B cell (primary cell): ENCODE measurements around the gene MSL1. TPM values are rescaled to one million over a fixed set of nuclear protein-coding genes. Genes with fewer than 3 reads are reported as not detected.
"Not testable (repeated sequence)": the region's sequence is repeated elsewhere in the genome, so short reads cannot be mapped to it uniquely, and the experiment has no call there.

Source experiments
- ATAC-seq: fragments of 200-7000 bp; cut with Tn5 transposase; one replicate; pipeline ENCODE4 v1.10.0; 2021; ENCODE audit warnings: low read depth, mild to moderate bottlenecking, moderate number of reproducible peaks, moderate library complexity
- CTCF ChIA-PET: fragments of 350-600 bp; sonication (Branson Sonifier 250); formaldehyde crosslinking; loops from one replicate; lab custom pipeline; 2021; ENCODE audit warnings: antibody characterized with exemption, inconsistent platforms; lab: Charles Lee
- POLR2A ChIA-PET: fragments of 350-600 bp; sonication (Branson Sonifier 250); formaldehyde crosslinking; loops from one replicate; lab custom pipeline; 2021; ENCODE audit warnings: antibody characterized with exemption; lab: Charles Lee
- DNase-seq: peaks from one replicate; pipeline ENCODE4 v3.0.0; 2013
- H2AFZ ChIP-seq: 2 replicates; pipeline ENCODE4 v1.6.1; 2012; ENCODE audit warnings: mild to moderate bottlenecking, low read depth, low read length; ENCODE audit not compliant: insufficient read depth, poor library complexity, severe bottlenecking
- H3K27ac ChIP-seq, 2 donors: 1 replicate in 1 of 2; 2 replicates in 1 of 2; pipeline ENCODE4 v1.5.1; 2012 to 2013; ENCODE audit warnings: low read length in 2 of 2, mild to moderate bottlenecking in 2 of 2, moderate library complexity in 1 of 2
- H3K27me3 ChIP-seq, 4 experiments: fragments of 200-600 bp in 1 of 4; sonication (generic) in 1 of 4; replicated peaks in 1 of 4; 1 replicate in 2 of 4; 2 replicates in 2 of 4; pipeline versions ENCODE4 v1.6.1 to v1.7.0; 2013 to 2016; ENCODE audit warnings: low read length in 3 of 4, mild to moderate bottlenecking in 2 of 4, mixed read lengths in 1 of 4, moderate library complexity in 1 of 4; ENCODE audit not compliant: insufficient read depth in 4 of 4, control insufficient read depth in 3 of 4; ENCODE audit errors: control extremely low read depth in 1 of 4
- H3K36me3 ChIP-seq, 2 experiments: replicated peaks in 1 of 2; 1 replicate in 1 of 2; 2 replicates in 1 of 2; pipeline versions ENCODE4 v1.6.1 to v1.7.1; 2013; ENCODE audit warnings: low read length in 1 of 2; ENCODE audit not compliant: insufficient read depth in 2 of 2, control insufficient read depth in 1 of 2; ENCODE audit errors: control extremely low read depth in 1 of 2, extremely low read depth in 1 of 2
- H3K4me1 ChIP-seq, 2 donors: fragments of 200-600 bp in 1 of 2; sonication (generic) in 1 of 2; 1 replicate in 1 of 2; 2 replicates in 1 of 2; pipeline versions ENCODE4 v1.5.1 to v1.6.1; 2013 to 2017; ENCODE audit warnings: low read length in 2 of 2; ENCODE audit not compliant: control insufficient read depth in 2 of 2, insufficient read depth in 2 of 2
- H3K4me2 ChIP-seq: replicated peaks from 2 replicates; pipeline ENCODE3; 2012; ENCODE audit warnings: mild to moderate bottlenecking, low read depth, low read length; ENCODE audit not compliant: poor library complexity, severe bottlenecking
- H3K4me3 ChIP-seq, 5 experiments: fragments of 200-600 bp in 1 of 5; sonication (generic) in 1 of 5; 1 replicate in 3 of 5; 2 replicates in 2 of 5; pipeline versions ENCODE4 v1.5.1 to v1.7.0; 2011 to 2016; ENCODE audit warnings: low read length in 4 of 5, mild to moderate bottlenecking in 4 of 5, low read depth in 2 of 5, control low read depth in 1 of 5, moderate library complexity in 1 of 5; ENCODE audit not compliant: insufficient read depth in 1 of 5; ENCODE audit errors: control extremely low read depth in 1 of 5, extremely low read depth in 1 of 5
- H3K79me2 ChIP-seq: fragments of 200-600 bp; sonication (generic); one replicate; pipeline ENCODE4 v1.6.0; 2016; ENCODE audit warnings: low read length; ENCODE audit not compliant: control insufficient read depth, insufficient read depth
- H3K9ac ChIP-seq: fragments of 200-600 bp; sonication (generic); 2 replicates; pipeline ENCODE4 v1.6.1; 2017; ENCODE audit warnings: mild to moderate bottlenecking, low read length, moderate library complexity
- H3K9me3 ChIP-seq, 3 donors: one replicate each; pipeline versions ENCODE4 v1.6.1 to v1.7.1; 2013; ENCODE audit warnings: low read length in 2 of 3; ENCODE audit not compliant: control insufficient read depth in 2 of 3, insufficient read depth in 1 of 3; ENCODE audit errors: control extremely low read depth in 1 of 3
- H4K20me1 ChIP-seq: 2 replicates; pipeline ENCODE4 v1.6.0; 2012; ENCODE audit warnings: mild to moderate bottlenecking, low read length; ENCODE audit not compliant: insufficient read depth, control insufficient read depth, poor library complexity, severe bottlenecking
- H3K27ac Mint-ChIP-seq: one replicate; pipeline ENCODE4 v1.8.0; 2021; ENCODE audit warnings: mixed read lengths
- H3K27me3 Mint-ChIP-seq: one replicate; pipeline ENCODE4 v1.8.0; 2021; ENCODE audit warnings: mixed read lengths
- H3K4me1 Mint-ChIP-seq: one replicate; pipeline ENCODE4 v1.8.0; 2021; ENCODE audit warnings: mixed read lengths
- H3K4me3 Mint-ChIP-seq: one replicate; pipeline ENCODE4 v1.8.0; 2021; ENCODE audit warnings: mixed read lengths
- H3K9me3 Mint-ChIP-seq: one replicate; pipeline ENCODE4 v1.8.0; 2022; ENCODE audit warnings: mixed read lengths; ENCODE audit not compliant: insufficient read depth
- EZH2 ChIP-seq: IDR thresholded peaks from 2 replicates; pipeline ENCODE4 v1.6.1; 2012; ENCODE audit warnings: borderline replicate concordance, low read depth, mild to moderate bottlenecking, moderate library complexity, low read length; ENCODE audit not compliant: insufficient read depth, poor library complexity, severe bottlenecking
- WGBS: methylation state at CpG from one replicate; pipeline ENCODE4 v1.1.5; 2013; ENCODE audit warnings: missing lambda C conversion rate; ENCODE audit not compliant: insufficient coverage; 5-methylcytosine and 5-hydroxymethylcytosine counted together
- intact Hi-C: fragments of 100-400 bp; cut with micrococcal nuclease; formaldehyde crosslinking; loops from one replicate; pipeline ENCODE4 v1.10.0; 2022
- polyA plus RNA-seq: library from polyadenylated mRNA; depleted of rRNA; stranded (reverse); fragments of >200 nt; gene quantifications from 2 replicates; pipeline ENCODE4 v1.2.3, GENCODE V29; 2012
- total RNA-seq, 2 donors: library from RNA; stranded (reverse); fragments of 120-200 nt in 1 of 2; gene quantifications; 1 replicate in 1 of 2; 2 replicates in 1 of 2; pipeline versions ENCODE4 v1.2.3 to v1.2.4, GENCODE V29; 2013 to 2022
- TF ChIP-seq, protein P1 (sequence below): fragments of 200-600 bp; IDR thresholded peaks from one replicate; pipeline ENCODE4 v1.8.0; 2022; ENCODE audit warnings: antibody characterized with exemption, mild to moderate bottlenecking

The MSL1 gene
- total and polyA plus RNA-seq, 2 donors (not counting 1 experiment from before 2014, with no cell fraction given) = 80.1 to 129 TPM

DNA sequence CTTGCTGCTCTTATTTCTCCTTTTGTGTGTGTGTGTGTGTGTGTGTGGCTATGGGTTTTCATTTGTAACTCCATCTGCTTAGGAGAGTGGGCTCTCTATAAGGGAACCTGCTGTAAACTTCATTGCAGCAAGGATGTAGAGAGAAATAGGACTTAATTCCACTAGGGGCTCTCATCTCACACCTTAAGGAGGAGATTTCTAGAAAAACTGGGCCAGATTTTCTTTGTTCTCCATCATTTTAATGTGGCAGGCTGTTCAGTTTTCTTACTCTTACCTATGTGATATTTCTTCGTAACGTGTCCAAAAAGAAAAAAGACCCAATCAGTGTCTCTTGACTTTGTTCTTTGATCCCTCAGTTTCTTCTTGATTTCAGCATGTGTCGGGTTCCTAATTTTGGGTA is 14.0 kb downstream of the MSL1 start:
- no peaks in the 10 kb centered on the region for H3K9me3 Mint-ChIP-seq
- H3K4me3 Mint-ChIP-seq = no peak overlapping the region
- no peak overlapping the region for H3K9ac ChIP-seq
- no peaks in the 10 kb centered on the region for H3K27me3 Mint-ChIP-seq
- H3K27ac ChIP-seq = no peak overlapping the region
- TF ChIP-seq, protein P1, sequence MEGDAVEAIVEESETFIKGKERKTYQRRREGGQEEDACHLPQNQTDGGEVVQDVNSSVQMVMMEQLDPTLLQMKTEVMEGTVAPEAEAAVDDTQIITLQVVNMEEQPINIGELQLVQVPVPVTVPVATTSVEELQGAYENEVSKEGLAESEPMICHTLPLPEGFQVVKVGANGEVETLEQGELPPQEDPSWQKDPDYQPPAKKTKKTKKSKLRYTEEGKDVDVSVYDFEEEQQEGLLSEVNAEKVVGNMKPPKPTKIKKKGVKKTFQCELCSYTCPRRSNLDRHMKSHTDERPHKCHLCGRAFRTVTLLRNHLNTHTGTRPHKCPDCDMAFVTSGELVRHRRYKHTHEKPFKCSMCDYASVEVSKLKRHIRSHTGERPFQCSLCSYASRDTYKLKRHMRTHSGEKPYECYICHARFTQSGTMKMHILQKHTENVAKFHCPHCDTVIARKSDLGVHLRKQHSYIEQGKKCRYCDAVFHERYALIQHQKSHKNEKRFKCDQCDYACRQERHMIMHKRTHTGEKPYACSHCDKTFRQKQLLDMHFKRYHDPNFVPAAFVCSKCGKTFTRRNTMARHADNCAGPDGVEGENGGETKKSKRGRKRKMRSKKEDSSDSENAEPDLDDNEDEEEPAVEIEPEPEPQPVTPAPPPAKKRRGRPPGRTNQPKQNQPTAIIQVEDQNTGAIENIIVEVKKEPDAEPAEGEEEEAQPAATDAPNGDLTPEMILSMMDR = no peak
- TF ChIP-seq EZH2 = no peak
- no peak overlapping the region for H3K27ac Mint-ChIP-seq
- intact Hi-C loops = no loop called here
- peaks cover 0 to 52% of the 10 kb centered on the region in 2 experiments for H3K36me3 ChIP-seq
- no peaks in the 10 kb centered on the region for H4K20me1 ChIP-seq
- CTCF ChIA-PET = interaction anchor here (1.5 to 5.0 kb wide), 2 partner anchors 12 to 23 kb away, joined by 4 to 43 read pairs; partner anchors contain the start of gene MSL1
- WGBS = 100% methylated on average over 3 of the region's 3 CpGs
- POLR2A ChIA-PET = no interaction called here
- H3K9me3 ChIP-seq = no peaks in the 10 kb centered on the region
- H2AFZ ChIP-seq = no peak overlapping the region
- H3K4me1 ChIP-seq = peaks cover 9 to 14% of the 10 kb centered on the region in 2 donors
- ATAC-seq (no peak), DNase-seq (no peak)
- H3K4me3 ChIP-seq = no peak overlapping the region
- H3K79me2 ChIP-seq = peaks cover 39% of the 10 kb centered on the region
- no peaks in the 10 kb centered on the region for H3K27me3 ChIP-seq
- H3K4me1 Mint-ChIP-seq = peaks cover 9% of the 10 kb centered on the region
- H3K4me2 ChIP-seq = no peak overlapping the region

DNA sequence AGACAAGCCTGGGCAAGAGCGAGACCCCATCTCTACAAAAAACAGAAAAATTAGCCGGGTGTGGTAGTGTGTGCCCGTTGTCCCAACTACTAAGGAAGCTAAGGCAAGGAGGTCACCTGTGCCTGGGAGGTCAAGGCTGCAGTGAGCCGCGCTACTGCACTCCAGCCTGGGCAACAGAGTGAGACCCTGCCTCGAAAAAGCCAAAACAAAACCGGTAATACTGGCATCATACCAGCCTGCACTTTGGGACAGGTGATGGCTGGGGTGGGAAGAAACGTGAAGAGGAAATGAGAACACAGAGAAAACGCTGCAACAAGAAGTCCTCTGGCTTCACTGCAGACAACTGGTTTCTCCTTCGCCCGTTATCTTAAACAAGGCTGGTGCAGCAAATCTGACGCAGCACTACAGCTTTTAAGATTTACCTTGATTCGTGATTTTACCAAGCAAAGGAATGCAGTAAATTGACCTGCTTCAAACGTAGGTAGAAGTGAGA is 17.8 kb downstream of the MSL1 start:
- Histone ChIP-seq H3K4me1 (peaks cover 19 to 24% of the 10 kb centered on the region in 2 donors), H3K27me3 (no peaks in the 10 kb centered on the region), H2AFZ (peak overlapping the region; percentile 93), H3K79me2 (peaks cover 63% of the 10 kb centered on the region), H3K4me3 (peak overlapping the region; percentile 74 to 93 (median 84)), H3K36me3 (peaks cover 5 to 43% of the 10 kb centered on the region in 2 experiments), H3K4me2 (peak overlapping the region; percentile 85), H3K27ac (peak overlapping the region; percentile 94 to 95), H3K9me3 (no peaks in the 10 kb centered on the region), H4K20me1 (no peaks in the 10 kb centered on the region), H3K9ac (peak overlapping the region; percentile 96)
- 12% methylated on average over 11 of the region's 14 CpGs for WGBS
- POLR2A ChIA-PET = interaction anchor here (0.6 to 3.6 kb wide), 15 partner anchors 11 to 421 kb away, joined by 3 to 56 read pairs (median 5); partner anchors contain the start of genes MSL1 and NR1D1
- intact Hi-C loops = loop anchor here (1.0 to 2.0 kb wide), 6 partner anchors 17 to 80 kb away; partner anchors contain the start of genes RAPGEFL1 and WIPF2
- DNase-seq = no peak
- TF ChIP-seq, protein P1 = no peak
- ATAC-seq = peak; percentile 1
- Mint-ChIP-seq H3K4me3 (peak overlapping the region; percentile 94), H3K27ac (peak overlapping the region; percentile 98), H3K4me1 (peaks cover 23% of the 10 kb centered on the region), H3K9me3 (no peaks in the 10 kb centered on the region), H3K27me3 (no peaks in the 10 kb centered on the region)
- CTCF ChIA-PET = interaction anchor here (1.0 to 5.0 kb wide), 12 partner anchors 16 to 172 kb away, joined by 3 to 43 read pairs (median 5); partner anchors contain the start of genes MSL1 and NR1D1

DNA sequence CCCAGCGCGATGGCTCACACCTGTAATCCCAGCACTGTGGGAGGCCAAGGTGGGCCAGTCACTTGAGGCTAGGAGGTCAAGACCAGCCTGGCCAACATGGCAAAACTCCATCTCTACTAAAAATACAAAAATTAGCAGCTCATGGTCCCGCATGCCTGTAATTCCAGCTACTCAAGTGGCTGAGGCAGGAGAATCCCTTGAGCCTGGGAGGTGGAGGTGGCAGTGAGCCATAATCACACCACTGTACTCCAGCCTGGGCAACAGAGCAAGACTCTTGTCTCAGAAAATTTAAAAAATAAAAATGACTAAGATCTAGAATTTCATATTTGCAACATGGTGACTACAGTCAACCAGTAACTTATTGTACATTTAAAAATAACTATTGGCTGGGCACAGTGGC is 21.4 kb downstream of the MSL1 start:
- H2AFZ ChIP-seq, POLR2A ChIA-PET, H3K9me3 ChIP-seq, ATAC-seq, DNase-seq, H3K4me2 ChIP-seq, H3K27ac ChIP-seq, H3K4me3 Mint-ChIP-seq, H3K4me3 ChIP-seq, H3K9me3 Mint-ChIP-seq, H3K27me3 Mint-ChIP-seq, intact Hi-C loops, H3K27me3 ChIP-seq, H3K9ac ChIP-seq, H3K27ac Mint-ChIP-seq: not testable (repeated sequence)
- Histone ChIP-seq H3K36me3 (peaks cover 9 to 39% of the 10 kb centered on the region in 2 experiments), H3K4me1 (peaks cover 19 to 24% of the 10 kb centered on the region in 2 donors), H4K20me1 (peaks cover 16% of the 10 kb centered on the region), H3K79me2 (peaks cover 84% of the 10 kb centered on the region)
- peaks cover 41% of the 10 kb centered on the region for H3K4me1 Mint-ChIP-seq
- CTCF ChIA-PET = interaction anchor here (0.7 to 1.1 kb wide), 3 partner anchors 10 to 53 kb away, joined by 3 read pairs; no protein-coding TSS in a partner anchor
- WGBS = 100% methylated on average over 3 of the region's 3 CpGs
